GM12864 (cell line): ENCODE measurements around the gene MPND.

Source experiments
- DNase-seq: peaks from one replicate; pipeline ENCODE4 v3.0.0-alpha.2; 2011; ENCODE audit warnings: low read depth
- H3K4me3 ChIP-seq: 2 replicates; pipeline ENCODE4 v1.5.1; 2011; ENCODE audit warnings: mild to moderate bottlenecking, low read depth, low read length, control low read depth
- TF ChIP-seq, protein P1 (sequence below): IDR thresholded peaks from 2 replicates; pipeline ENCODE4 v1.5.1; 2011; ENCODE audit warnings: low read depth, mild to moderate bottlenecking, moderate library complexity, low read length, control low read depth, inconsistent platforms; ENCODE audit errors: missing control alignments

The MPND gene

DNA sequence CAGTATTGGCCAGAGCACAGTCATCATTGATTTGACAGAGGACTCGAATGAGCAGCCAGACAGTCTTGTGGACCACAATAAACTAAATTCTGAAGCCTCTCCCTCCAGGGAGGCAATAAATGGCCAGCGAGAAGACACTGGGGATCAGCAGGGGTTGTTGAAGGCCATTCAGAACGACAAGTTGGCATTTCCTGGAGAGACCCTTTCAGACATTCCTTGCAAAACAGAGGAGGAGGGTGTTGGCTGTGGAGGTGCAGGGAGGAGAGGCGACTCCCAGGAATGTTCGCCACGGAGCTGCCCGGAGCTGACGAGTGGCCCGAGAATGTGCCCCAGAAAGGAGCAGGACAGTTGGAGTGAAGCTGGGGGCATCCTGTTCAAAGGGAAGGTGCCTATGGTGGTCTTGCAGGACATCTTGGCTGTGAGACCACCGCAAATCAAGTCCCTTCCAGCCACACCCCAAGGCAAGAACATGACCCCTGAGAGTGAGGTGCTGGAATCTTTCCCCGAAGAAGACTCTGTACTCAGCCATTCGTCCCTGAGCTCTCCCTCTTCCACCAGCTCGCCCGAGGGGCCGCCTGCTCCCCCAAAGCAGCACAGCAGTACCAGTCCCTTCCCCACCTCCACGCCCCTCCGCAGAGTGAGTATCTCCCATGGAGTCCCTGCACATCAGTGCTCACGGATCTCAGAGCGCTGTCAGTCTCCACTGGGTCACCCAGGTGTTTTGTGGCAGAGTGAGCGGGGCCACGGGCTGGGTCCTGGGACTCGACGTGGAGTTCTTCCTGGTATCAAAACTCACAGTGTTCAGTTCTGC lies 66.0 kb downstream of the MPND start:
- H3K4me3 ChIP-seq, result no peak overlapping the region
- TF ChIP-seq, protein P1, sequence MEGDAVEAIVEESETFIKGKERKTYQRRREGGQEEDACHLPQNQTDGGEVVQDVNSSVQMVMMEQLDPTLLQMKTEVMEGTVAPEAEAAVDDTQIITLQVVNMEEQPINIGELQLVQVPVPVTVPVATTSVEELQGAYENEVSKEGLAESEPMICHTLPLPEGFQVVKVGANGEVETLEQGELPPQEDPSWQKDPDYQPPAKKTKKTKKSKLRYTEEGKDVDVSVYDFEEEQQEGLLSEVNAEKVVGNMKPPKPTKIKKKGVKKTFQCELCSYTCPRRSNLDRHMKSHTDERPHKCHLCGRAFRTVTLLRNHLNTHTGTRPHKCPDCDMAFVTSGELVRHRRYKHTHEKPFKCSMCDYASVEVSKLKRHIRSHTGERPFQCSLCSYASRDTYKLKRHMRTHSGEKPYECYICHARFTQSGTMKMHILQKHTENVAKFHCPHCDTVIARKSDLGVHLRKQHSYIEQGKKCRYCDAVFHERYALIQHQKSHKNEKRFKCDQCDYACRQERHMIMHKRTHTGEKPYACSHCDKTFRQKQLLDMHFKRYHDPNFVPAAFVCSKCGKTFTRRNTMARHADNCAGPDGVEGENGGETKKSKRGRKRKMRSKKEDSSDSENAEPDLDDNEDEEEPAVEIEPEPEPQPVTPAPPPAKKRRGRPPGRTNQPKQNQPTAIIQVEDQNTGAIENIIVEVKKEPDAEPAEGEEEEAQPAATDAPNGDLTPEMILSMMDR, result no peak
- no peak for DNase-seq
